Mesothelial cell of epicardium (in vitro differentiated cells): ENCODE data around the gene LRRC56. TPM values are rescaled to one million over a fixed set of nuclear protein-coding genes. Genes with fewer than 3 reads are reported as not detected.
A peak's percentile ranks its signal among the peaks of the same experiment; 100 is the strongest.

ENCODE experiments used
- DNase-seq, 2 experiments: peaks; one replicate each; pipeline ENCODE4 v3.0.0; 2021; ENCODE audit warnings: low spot score in 2 of 2; ENCODE audit not compliant: unreplicated experiment in 2 of 2
- H3K27ac Mint-ChIP-seq: 2 replicates; pipeline ENCODE4 v1.8.0; 2021; ENCODE audit warnings: mixed read lengths
- H3K27me3 Mint-ChIP-seq: 2 replicates; pipeline ENCODE4 v1.8.0; 2021; ENCODE audit warnings: low read depth, mixed read lengths
- H3K36me3 Mint-ChIP-seq: 2 replicates; pipeline ENCODE4 v1.8.0; 2021; ENCODE audit warnings: mixed read lengths
- H3K4me1 Mint-ChIP-seq: 2 replicates; pipeline ENCODE4 v1.8.0; 2021; ENCODE audit warnings: mixed read lengths
- H3K4me3 Mint-ChIP-seq: 2 replicates; pipeline ENCODE4 v1.8.0; 2021; ENCODE audit warnings: mild to moderate bottlenecking, moderate library complexity, mixed read lengths
- H3K9me3 Mint-ChIP-seq: 2 replicates; pipeline ENCODE4 v1.8.0; 2021; ENCODE audit warnings: mixed read lengths
- microRNA-seq: library from miRNA; unstranded; fragments of <30 nt; microRNA quantifications from one replicate; pipeline ENCODE4 v1.2.0, GENCODE V29; 2021; ENCODE audit warnings: inconsistent platforms, mixed read lengths
- total RNA-seq: library from RNA; stranded (reverse); gene quantifications from 3 replicates; pipeline ENCODE4 v1.2.1, GENCODE V29; 2021
- TF ChIP-seq, protein P1 (sequence below): fragments of 200-600 bp; sonication (generic); IDR thresholded peaks from one replicate; pipeline ENCODE4 v1.5.0; 2021; ENCODE audit warnings: antibody characterized with exemption; ENCODE audit not compliant: unreplicated experiment

Gene LRRC56
- total RNA-seq, 1 donor from 2014 or later: 3.0 TPM

DNA sequence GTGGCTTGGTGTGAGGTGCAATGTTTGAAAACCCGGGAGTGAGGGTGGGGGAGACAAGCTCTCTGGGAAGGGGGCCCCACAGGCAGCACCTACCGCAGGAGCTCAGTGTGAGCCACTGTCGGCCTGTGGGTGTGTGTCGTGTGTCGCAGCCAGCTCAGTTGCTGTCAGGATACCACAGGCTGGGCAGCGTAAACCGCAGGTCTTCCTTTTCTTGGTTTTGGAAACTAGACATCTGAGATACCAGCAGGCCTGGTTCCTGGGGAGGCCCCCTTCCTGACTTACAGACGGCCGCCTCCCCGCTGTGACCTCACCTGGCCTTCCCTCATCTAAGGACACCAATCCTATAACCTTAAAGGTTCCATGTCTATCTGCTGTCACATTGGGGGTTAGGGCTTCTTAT lies 59.0 kb downstream of the LRRC56 start:
- no peaks in the 10 kb centered on the region for H3K27me3 Mint-ChIP-seq
- TF ChIP-seq, protein P1, sequence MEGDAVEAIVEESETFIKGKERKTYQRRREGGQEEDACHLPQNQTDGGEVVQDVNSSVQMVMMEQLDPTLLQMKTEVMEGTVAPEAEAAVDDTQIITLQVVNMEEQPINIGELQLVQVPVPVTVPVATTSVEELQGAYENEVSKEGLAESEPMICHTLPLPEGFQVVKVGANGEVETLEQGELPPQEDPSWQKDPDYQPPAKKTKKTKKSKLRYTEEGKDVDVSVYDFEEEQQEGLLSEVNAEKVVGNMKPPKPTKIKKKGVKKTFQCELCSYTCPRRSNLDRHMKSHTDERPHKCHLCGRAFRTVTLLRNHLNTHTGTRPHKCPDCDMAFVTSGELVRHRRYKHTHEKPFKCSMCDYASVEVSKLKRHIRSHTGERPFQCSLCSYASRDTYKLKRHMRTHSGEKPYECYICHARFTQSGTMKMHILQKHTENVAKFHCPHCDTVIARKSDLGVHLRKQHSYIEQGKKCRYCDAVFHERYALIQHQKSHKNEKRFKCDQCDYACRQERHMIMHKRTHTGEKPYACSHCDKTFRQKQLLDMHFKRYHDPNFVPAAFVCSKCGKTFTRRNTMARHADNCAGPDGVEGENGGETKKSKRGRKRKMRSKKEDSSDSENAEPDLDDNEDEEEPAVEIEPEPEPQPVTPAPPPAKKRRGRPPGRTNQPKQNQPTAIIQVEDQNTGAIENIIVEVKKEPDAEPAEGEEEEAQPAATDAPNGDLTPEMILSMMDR: no peak
- H3K4me3 Mint-ChIP-seq: no peak overlapping the region
- H3K36me3 Mint-ChIP-seq: peaks cover 36% of the 10 kb centered on the region
- no peaks in the 10 kb centered on the region for H3K4me1 Mint-ChIP-seq
- no peak overlapping the region for H3K27ac Mint-ChIP-seq
- no peak for DNase-seq
- no peaks in the 10 kb centered on the region for H3K9me3 Mint-ChIP-seq

DNA sequence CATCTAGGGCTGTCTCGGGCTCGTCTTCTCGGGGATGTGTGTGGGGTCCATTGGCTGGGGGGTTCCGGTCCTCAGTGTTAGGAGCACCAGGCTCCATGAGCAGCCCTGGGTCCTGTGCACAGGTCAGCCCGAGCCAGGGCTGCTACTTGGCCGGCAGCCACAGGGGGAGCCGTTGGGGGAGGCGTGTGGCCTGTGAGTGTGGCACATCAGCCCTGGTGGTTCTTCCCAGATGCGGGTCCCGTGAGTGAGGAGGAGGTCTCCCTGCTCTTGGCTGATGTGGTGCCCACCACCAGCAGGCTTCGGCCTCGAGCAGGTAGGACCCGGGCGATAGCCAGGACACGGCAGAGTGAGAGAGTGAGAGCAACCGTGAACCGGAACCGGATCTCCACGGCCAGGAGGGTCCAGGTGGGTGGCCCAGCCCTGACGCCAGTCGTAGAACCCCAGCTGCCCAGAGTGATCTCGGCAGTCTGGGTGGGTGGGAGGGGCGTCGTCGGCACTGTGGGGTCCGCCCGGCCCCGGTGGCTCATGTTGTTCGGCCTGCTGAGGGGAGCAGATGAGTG lies 59.9 kb downstream of the LRRC56 start:
- Mint-ChIP-seq H3K27me3 (no peaks in the 10 kb centered on the region), H3K4me1 (no peaks in the 10 kb centered on the region), H3K36me3 (peaks cover 38% of the 10 kb centered on the region), H3K27ac (no peak overlapping the region), H3K9me3 (no peaks in the 10 kb centered on the region), H3K4me3 (no peak overlapping the region)
- TF ChIP-seq, protein P1: no peak
- no peak for DNase-seq

DNA sequence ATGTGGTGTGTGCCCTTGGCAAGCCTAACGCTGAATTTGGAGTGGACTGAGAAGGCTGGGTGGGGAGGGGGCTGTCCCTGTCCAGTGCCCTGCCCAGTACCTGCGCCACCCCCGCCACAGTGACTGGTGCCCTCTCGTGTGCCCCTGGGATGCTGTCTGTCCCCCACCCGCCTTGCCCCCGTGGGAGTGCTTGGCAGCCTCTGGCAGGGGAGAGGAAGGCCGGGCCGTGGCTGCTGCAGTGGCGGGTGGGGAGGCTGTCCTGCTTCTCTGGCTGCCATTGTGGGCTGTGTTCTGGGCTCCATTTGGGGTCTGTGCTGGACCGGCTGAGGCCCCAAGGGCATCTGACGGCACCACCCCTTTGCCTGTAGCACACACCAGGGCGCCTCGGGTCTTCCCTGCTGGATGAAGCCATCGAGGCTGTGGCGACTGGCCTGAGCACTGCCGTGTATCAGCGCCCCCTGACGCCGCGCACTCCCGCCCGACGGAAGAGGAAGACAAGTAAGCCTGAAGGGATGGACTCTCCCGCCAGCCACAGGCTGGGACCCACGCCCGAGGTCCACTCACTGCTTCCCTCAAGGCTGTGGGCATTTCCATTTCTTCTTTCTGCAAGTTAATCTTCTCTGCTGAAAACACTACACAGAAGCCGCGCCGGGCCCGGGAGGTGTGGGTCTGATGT lies 60.8 kb downstream of the LRRC56 start:
- H3K36me3 Mint-ChIP-seq: peaks cover 32% of the 10 kb centered on the region
- no peak for DNase-seq

DNA sequence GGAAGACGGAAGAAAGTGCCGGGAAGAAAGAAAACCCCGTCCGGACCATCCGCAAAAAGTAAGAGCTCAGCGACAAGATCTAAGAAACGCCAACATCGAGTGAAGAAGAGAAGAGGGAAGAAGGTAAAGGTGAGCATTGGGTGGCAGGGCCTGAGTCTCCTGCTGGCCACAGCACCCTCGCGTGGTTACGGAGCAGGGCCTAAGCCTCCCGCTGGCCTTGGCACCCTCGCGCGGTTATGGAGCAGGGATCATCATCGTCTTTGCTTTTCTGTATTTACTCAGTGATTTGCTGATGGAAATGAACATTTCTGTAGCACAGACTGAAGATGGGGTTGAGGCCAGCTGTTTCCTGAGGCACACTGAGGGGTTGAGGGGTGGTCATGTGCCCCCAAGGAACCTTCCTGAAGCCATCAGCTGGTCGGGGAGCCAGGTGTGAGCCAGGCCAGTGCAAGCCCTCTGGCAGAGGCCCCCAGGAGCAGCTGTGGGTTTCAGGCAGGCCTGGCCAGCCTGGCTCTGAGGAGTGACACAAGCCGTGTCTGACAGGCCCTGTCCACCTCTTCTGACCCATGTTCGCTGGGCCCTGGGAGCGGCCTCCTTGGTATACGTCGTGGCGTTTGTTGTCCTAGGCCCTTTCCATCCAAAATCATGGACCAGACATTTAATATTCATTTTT lies 64.4 kb downstream of the LRRC56 start:
- Mint-ChIP-seq H3K4me3 (no peak overlapping the region), H3K36me3 (peaks cover 36% of the 10 kb centered on the region), H3K4me1 (peaks cover 3% of the 10 kb centered on the region), H3K27ac (no peak overlapping the region), H3K27me3 (no peaks in the 10 kb centered on the region), H3K9me3 (no peaks in the 10 kb centered on the region)
- DNase-seq: no peak
- TF ChIP-seq, protein P1: no peak

More for the DNA sequence above, 60.8 kb downstream of the LRRC56 start:
- Mint-ChIP-seq H3K4me1 (no peaks in the 10 kb centered on the region), H3K4me3 (no peak overlapping the region), H3K27ac (no peak overlapping the region), H3K9me3 (no peaks in the 10 kb centered on the region), H3K27me3 (no peaks in the 10 kb centered on the region)
- TF ChIP-seq, protein P1: no peak

DNA sequence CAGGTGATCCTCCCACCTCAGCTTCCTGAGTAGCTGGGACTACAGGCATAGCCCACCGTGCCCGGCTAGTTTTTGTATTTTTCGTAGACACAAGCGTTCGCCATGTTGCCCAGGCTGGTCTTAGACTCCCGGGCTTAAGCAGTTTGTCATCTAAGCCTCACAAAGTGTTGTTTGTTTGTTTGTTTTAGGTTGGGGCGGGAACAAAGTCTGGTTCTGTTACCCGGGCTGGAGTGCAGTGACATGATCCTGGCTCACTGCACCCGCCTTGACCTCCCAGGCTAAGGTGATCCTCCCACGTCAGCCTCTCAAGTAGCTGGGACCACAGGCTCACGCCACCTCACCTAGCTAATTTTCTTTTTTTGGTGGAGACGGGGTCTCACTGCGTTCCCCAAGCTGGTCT lies 65.8 kb downstream of the LRRC56 start:
- Mint-ChIP-seq H3K4me3 (no peak overlapping the region), H3K4me1 (peaks cover 5% of the 10 kb centered on the region), H3K27ac (no peak overlapping the region), H3K36me3 (peaks cover 34% of the 10 kb centered on the region), H3K9me3 (no peaks in the 10 kb centered on the region), H3K27me3 (no peaks in the 10 kb centered on the region)
- no peak for DNase-seq
- TF ChIP-seq, protein P1: no peak

Small RNAs within 50 kb of the gene (microRNA-seq; reads per million reads assigned to microRNA genes)
- 1,376 reads per million, percentile 83 among the genes with 10 or more reads in this experiment for gene MIR210

Other genes with a start within 250 kb of the LRRC56 start
- 101 to 109 TPM (median 103 TPM) in 3 replicates for gene PGGHG, start 248.4 kb upstream of the LRRC56 start, total RNA-seq
- not detected in 3 replicates for gene IFITM5, start 238.0 kb upstream of the LRRC56 start, total RNA-seq
- 208 to 224 TPM (median 210 TPM) in 3 replicates for gene IFITM2, start 229.7 kb upstream of the LRRC56 start, total RNA-seq
- gene IFITM1, start 223.5 kb upstream of the LRRC56 start, total RNA-seq: 120 to 128 TPM (median 122 TPM) in 3 replicates
- gene IFITM3, start 216.7 kb upstream of the LRRC56 start, total RNA-seq: 540 to 561 TPM (median 547 TPM) in 3 replicates
- 294 to 314 TPM (median 300 TPM) in 3 replicates for gene B4GALNT4, start 168.0 kb upstream of the LRRC56 start, total RNA-seq
- gene PKP3, start 143.3 kb upstream of the LRRC56 start, total RNA-seq: 57.5 to 65.7 TPM (median 58.8 TPM) in 3 replicates
- 35.5 to 42.5 TPM (median 39.2 TPM) in 3 replicates for gene SIGIRR, start 122.5 kb upstream of the LRRC56 start, total RNA-seq
- gene ANO9, start 95.5 kb upstream of the LRRC56 start, total RNA-seq: 29.7 to 32.3 TPM (median 30.6 TPM) in 3 replicates
- gene PTDSS2, start 87.2 kb upstream of the LRRC56 start, total RNA-seq: 39.0 to 49.7 TPM (median 42.1 TPM) in 3 replicates
- 81.7 to 89.4 TPM (median 83.2 TPM) in 3 replicates for gene RNH1, start 30.3 kb upstream of the LRRC56 start, total RNA-seq
- 35.1 to 41.5 TPM (median 39.3 TPM) in 3 replicates for gene HRAS, start 2.0 kb upstream of the LRRC56 start, total RNA-seq
- 16.5 to 17.4 TPM (median 16.6 TPM) in 3 replicates for gene LMNTD2, start 23.2 kb downstream of the LRRC56 start, total RNA-seq
- gene RASSF7, start 23.4 kb downstream of the LRRC56 start, total RNA-seq: 29.3 to 32.3 TPM (median 32.1 TPM) in 3 replicates
- 48.2 to 51.1 TPM (median 49.7 TPM) in 3 replicates for gene PHRF1, start 38.9 kb downstream of the LRRC56 start, total RNA-seq
- 20.8 to 24.5 TPM (median 21.9 TPM) in 3 replicates for gene IRF7, start 78.4 kb downstream of the LRRC56 start, total RNA-seq
- gene CDHR5, start 87.4 kb downstream of the LRRC56 start, total RNA-seq: 0.27 to 0.58 TPM (median 0.34 TPM) in 3 replicates
- 1.2 to 1.7 TPM (median 1.3 TPM) in 3 replicates for gene SCT, start 89.7 kb downstream of the LRRC56 start, total RNA-seq
- 2.1 to 3.1 TPM (median 2.5 TPM) in 3 replicates for gene DRD4, start 99.7 kb downstream of the LRRC56 start, total RNA-seq
- 59.6 to 64.9 TPM (median 64.0 TPM) in 3 replicates for gene DEAF1, start 157.7 kb downstream of the LRRC56 start, total RNA-seq
- gene TMEM80, start 158.3 kb downstream of the LRRC56 start, total RNA-seq: 25.7 to 30.7 TPM (median 28.7 TPM) in 3 replicates
- 105 to 112 TPM (median 111 TPM) in 3 replicates for gene EPS8L2, start 168.7 kb downstream of the LRRC56 start, total RNA-seq
- 86.9 to 97.5 TPM (median 89.7 TPM) in 3 replicates for gene TALDO1, start 209.9 kb downstream of the LRRC56 start, total RNA-seq
- 81.1 to 91.2 TPM (median 83.9 TPM) in 3 replicates for gene GATD1, start 240.0 kb downstream of the LRRC56 start, total RNA-seq